ENCODE measurements around the gene TRAM2.

DNA sequence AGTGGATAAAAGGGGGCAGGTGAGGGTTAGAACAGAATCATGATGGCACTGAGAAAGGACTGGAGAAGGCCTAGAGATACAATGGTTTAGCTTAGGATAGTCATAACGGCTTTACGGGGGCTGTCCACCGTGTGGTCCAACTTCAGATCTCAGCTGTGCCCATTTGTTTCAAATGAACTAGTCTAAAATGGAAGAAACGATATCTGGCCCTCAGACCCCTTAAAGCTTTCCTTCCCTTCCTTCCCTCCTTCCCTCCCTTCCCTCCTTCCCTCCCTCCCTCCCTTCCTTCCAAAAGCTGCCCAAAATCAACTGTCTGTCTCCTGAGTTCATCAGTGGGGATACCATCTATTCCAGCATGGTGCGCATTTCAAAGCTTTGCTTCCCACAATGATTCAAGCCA is 27.9 kb downstream of the TRAM2 start:
- TF ChIP-seq, protein P1, sequence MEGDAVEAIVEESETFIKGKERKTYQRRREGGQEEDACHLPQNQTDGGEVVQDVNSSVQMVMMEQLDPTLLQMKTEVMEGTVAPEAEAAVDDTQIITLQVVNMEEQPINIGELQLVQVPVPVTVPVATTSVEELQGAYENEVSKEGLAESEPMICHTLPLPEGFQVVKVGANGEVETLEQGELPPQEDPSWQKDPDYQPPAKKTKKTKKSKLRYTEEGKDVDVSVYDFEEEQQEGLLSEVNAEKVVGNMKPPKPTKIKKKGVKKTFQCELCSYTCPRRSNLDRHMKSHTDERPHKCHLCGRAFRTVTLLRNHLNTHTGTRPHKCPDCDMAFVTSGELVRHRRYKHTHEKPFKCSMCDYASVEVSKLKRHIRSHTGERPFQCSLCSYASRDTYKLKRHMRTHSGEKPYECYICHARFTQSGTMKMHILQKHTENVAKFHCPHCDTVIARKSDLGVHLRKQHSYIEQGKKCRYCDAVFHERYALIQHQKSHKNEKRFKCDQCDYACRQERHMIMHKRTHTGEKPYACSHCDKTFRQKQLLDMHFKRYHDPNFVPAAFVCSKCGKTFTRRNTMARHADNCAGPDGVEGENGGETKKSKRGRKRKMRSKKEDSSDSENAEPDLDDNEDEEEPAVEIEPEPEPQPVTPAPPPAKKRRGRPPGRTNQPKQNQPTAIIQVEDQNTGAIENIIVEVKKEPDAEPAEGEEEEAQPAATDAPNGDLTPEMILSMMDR (IDR thresholded peaks at IDR 0.05; ENCODE audit: low read depth, low read length, missing input control), result no peak
- no peak for TF ChIP-seq YY1 (IDR thresholded peaks at IDR 0.05)

Measured in liver (tissue), 2 donors.